Measurements from ENCODE around the gene EHMT1. TPM values are rescaled to one million over a fixed set of nuclear protein-coding genes. Genes with fewer than 3 reads are reported as not detected.

EHMT1 gene
- total RNA-seq, 1 experiment from 2014 or later, result 112 TPM

DNA sequence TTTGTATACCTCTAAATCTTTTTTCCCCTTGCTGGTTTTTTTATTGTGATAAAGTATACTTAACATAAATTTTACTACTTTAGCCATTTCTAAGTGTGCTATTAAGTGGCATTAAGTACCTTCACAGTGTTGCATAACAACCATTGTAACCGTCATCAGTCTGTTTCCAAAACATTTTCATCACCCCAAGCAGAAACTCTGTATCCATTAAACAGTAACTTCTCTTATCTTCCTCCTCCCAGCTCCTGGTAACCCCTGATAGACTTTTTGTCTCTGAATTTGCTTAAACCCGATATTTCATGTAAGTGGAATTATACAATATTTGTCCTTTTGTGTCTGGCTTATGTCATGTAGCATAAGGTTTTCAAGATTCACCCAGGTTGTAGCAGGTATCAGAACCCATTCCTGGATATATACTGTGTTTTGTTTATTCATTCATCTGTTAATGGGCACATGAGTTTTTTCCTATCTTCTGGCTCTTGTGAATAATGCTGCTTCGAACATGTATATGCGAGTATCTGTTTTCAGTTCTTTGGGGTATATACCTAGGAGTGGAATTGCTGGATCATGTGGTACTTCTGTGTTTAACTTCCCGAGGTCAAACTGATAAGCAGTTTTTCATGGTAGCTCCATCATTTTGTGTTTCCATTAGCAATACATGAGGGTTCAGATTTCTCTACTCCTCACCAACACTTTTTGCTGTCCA lies 66.4 kb downstream of the EHMT1 start:
- no peak overlapping the region for H3K4me3 Mint-ChIP-seq
- Histone ChIP-seq H3K9me3 (ENCODE audit: control insufficient read depth, low read depth, low read length) (no peaks in the 10 kb centered on the region), H4K91ac (ENCODE audit: insufficient read length, low read depth, low read length) (no peak overlapping the region), H3K79me2 (ENCODE audit: insufficient read depth, low read length) (peaks cover 47% of the 10 kb centered on the region; the same call in 1 of the 2 replicates), H3K79me1 (ENCODE audit: insufficient read depth, low read depth, low read length, poor library complexity, severe bottlenecking) (no peaks in the 10 kb centered on the region), H3K4me2 (ENCODE audit: insufficient read depth, insufficient read length, low read length) (no peak overlapping the region), H3K56ac (ENCODE audit: insufficient read length, low read depth, low read length) (no peak overlapping the region), H3K9ac (ENCODE audit: extremely low read depth, insufficient read length, low read length) (no peak overlapping the region), H3K4ac (ENCODE audit: low read depth, low read length) (no peak overlapping the region), H2BK20ac (ENCODE audit: low read depth, low read length, poor library complexity, severe bottlenecking) (no peak overlapping the region), H3K14ac (ENCODE audit: insufficient read depth, low read length) (no peak overlapping the region), H3K27ac (ENCODE audit: insufficient read length, low read depth, low read length) (no peak overlapping the region), H3K4me1 (ENCODE audit: insufficient read depth, low read length) (peaks cover 17% of the 10 kb centered on the region; the same call in 1 of the 2 replicates), H3K23me2 (ENCODE audit: insufficient read length, low read depth, low read length, poor library complexity, severe bottlenecking) (peaks cover 3% of the 10 kb centered on the region), H3K23ac (ENCODE audit: insufficient read length, low read depth, low read length) (no peak overlapping the region), H2BK120ac (ENCODE audit: low read depth, low read length, poor library complexity, severe bottlenecking) (no peak overlapping the region), H4K5ac (ENCODE audit: insufficient read length, low read depth, low read length) (no peak overlapping the region), H2BK12ac (ENCODE audit: insufficient read length, low read depth, low read length) (no peak overlapping the region), H4K20me1 (ENCODE audit: control insufficient read depth, insufficient read depth, insufficient read length) (peaks cover 3% of the 10 kb centered on the region), H2AFZ (ENCODE audit: low read length) (no peak overlapping the region), H2BK15ac (ENCODE audit: low read depth, low read length) (no peak overlapping the region), H2BK5ac (ENCODE audit: insufficient read length, low read length) (no peak overlapping the region), H2AK5ac (ENCODE audit: insufficient read length, low read length) (no peak overlapping the region), H3K27me3 (ENCODE audit: insufficient read depth, low read length) (no peaks in the 10 kb centered on the region), H4K8ac (replicated peaks; ENCODE audit: insufficient read length, low read depth, low read length) (no peak overlapping the region), H3T11ph (ENCODE audit: low read length) (no peak overlapping the region), H3K18ac (ENCODE audit: insufficient read length, low read depth, low read length) (no peak overlapping the region)
- no peak overlapping the region for H3K27ac Mint-ChIP-seq
- peaks cover 0 to 3% (median 2%) of the 10 kb centered on the region in 3 experiments; a peak in 3 of 7 replicates for H3K36me3 Mint-ChIP-seq (ENCODE audit: insufficient read depth in 1 of 3, low read depth in 3 of 3)
- H3K9me3 Mint-ChIP-seq, result no peaks in the 10 kb centered on the region
- no peak for DNase-seq
- WGBS (ENCODE audit: extremely low coverage, insufficient read length, low lambda C conversion rate), result no CpG with 5 or more reads among the region's 5 CpGs
- no peak for TF ChIP-seq CTCF (conservative IDR thresholded peaks at IDR 0.05)
- peaks cover 64 to 72% of the 10 kb centered on the region in 2 experiments for H3K4me1 Mint-ChIP-seq
- H3K27me3 Mint-ChIP-seq (ENCODE audit: low read depth), result no peaks in the 10 kb centered on the region

All from H9 (cell line).